HepG2 (cell line): ENCODE measurements around the gene GPATCH4. TPM values are rescaled to one million over a fixed set of nuclear protein-coding genes. Genes with fewer than 3 reads are reported as not detected.

Experiments used
- ATAC-seq: fragments of 200-7000 bp; cut with Tn5 transposase; 3 replicates; pipeline ENCODE4 v1.9.1; 2020; ENCODE audit warnings: mild to moderate bottlenecking, moderate library complexity
- BruUV-seq: library from RNA; stranded (reverse); fragments of 400-500 nt; replicated peaks from 2 replicates; lab custom pipeline; 2021; lab: Mats Ljungman, UMichigan
- CTCF ChIA-PET: fragments of 300-600 bp; formaldehyde crosslinking; extraction: SDS; loops from one replicate; lab custom pipeline; 2021; ENCODE audit warnings: low total read pairs, inconsistent platforms, low intra/inter-chr PET ratio; lab: Yijun Ruan, JAX
- POLR2A ChIA-PET: fragments of 350-600 bp; sonication (Branson Sonifier 250); formaldehyde crosslinking; loops from one replicate; lab custom pipeline; 2020; ENCODE audit warnings: antibody characterized with exemption, inconsistent platforms; lab: Yijun Ruan, JAX
- DNase-seq: peaks from one replicate; pipeline ENCODE4 v3.0.0-alpha.2; 2015; ENCODE audit warnings: low spot score
- FAIRE-seq: peaks from 3 replicates; lab custom pipeline; 2011; peaks lifted over from hg19 to GRCh38; lab: Jason Lieb, UNC
- H2AFZ ChIP-seq: one replicate; pipeline ENCODE4 v1.6.1; 2011; ENCODE audit warnings: low read length, inconsistent platforms
- H3K27ac ChIP-seq: fragments of 300-600 bp; 3 replicates; pipeline ENCODE4 v1.8.0; 2011; ENCODE audit warnings: mixed run types, mild to moderate bottlenecking, mixed read lengths, low read length, inconsistent platforms; ENCODE audit not compliant: insufficient read depth; ENCODE audit errors: extremely low read length
- H3K27me3 ChIP-seq, 2 experiments: fragments of 200-600 bp in 1 of 2; 2 replicates in 1 of 2; 3 replicates in 1 of 2; pipeline versions ENCODE4 v1.6.0 to v1.8.0; 2011; ENCODE audit warnings: low read length in 2 of 2, mild to moderate bottlenecking in 2 of 2, moderate library complexity in 2 of 2, inconsistent platforms in 1 of 2; ENCODE audit not compliant: insufficient read depth in 2 of 2, control insufficient read depth in 1 of 2
- H3K36me3 ChIP-seq, 2 experiments: fragments of 200-600 bp in 1 of 2; replicated peaks in 1 of 2; 2 replicates in 1 of 2; 3 replicates in 1 of 2; pipeline versions ENCODE4 v1.5.1 to v1.8.0; 2011; ENCODE audit warnings: low read length in 2 of 2, inconsistent platforms in 1 of 2; ENCODE audit not compliant: insufficient read depth in 2 of 2, control insufficient read depth in 1 of 2
- H3K4me1 ChIP-seq: 2 replicates; pipeline ENCODE4 v1.5.1; 2012; ENCODE audit warnings: low read length, inconsistent platforms; ENCODE audit not compliant: insufficient read depth
- H3K4me2 ChIP-seq: 2 replicates; pipeline ENCODE4 v1.6.0; 2011; ENCODE audit warnings: low read depth, low read length, inconsistent platforms
- H3K4me3 ChIP-seq, 3 experiments: fragments of 200-600 bp in 1 of 3; sonication (generic), shearing (Covaris generic) in 1 of 3; replicated peaks in 1 of 3; 2 replicates each; pipeline ENCODE4 v1.5.1; 2011 to 2016; ENCODE audit warnings: low read length in 3 of 3, inconsistent platforms in 2 of 3, low read depth in 2 of 3, mild to moderate bottlenecking in 2 of 3, control low read depth in 1 of 3, mixed read lengths in 1 of 3; ENCODE audit not compliant: insufficient read depth in 1 of 3
- H3K79me2 ChIP-seq: one replicate; pipeline ENCODE4 v1.6.1; 2011; ENCODE audit warnings: low read length, inconsistent platforms; ENCODE audit not compliant: insufficient read depth
- H3K9ac ChIP-seq: 2 replicates; pipeline ENCODE4 v1.6.0; 2011; ENCODE audit warnings: mild to moderate bottlenecking, low read depth, low read length, inconsistent platforms; ENCODE audit not compliant: insufficient read depth
- H3K9me3 ChIP-seq: 2 replicates; pipeline ENCODE4 v1.5.1; 2012; ENCODE audit warnings: mild to moderate bottlenecking, low read length
- H4K20me1 ChIP-seq: 2 replicates; pipeline ENCODE4 v1.6.0; 2011; ENCODE audit warnings: inconsistent platforms, mild to moderate bottlenecking, low read length, moderate library complexity; ENCODE audit not compliant: insufficient read depth
- FLYWCH1 ChIP-seq: sonication (generic); formaldehyde crosslinking; IDR thresholded peaks from 2 replicates; pipeline ENCODE4 v1.8.1; 2023; ENCODE audit warnings: mild to moderate bottlenecking, missing genetic modification reagents
- HNF4A ChIP-seq: sonication (generic); formaldehyde crosslinking; IDR thresholded peaks from 2 replicates; pipeline ENCODE4 v1.4.0; 2020; ENCODE audit warnings: missing genetic modification reagents
- NRL ChIP-seq: sonication (generic); formaldehyde crosslinking; IDR thresholded peaks from 2 replicates; pipeline ENCODE4 v1.5.0; 2020; ENCODE audit warnings: missing genetic modification reagents, mild to moderate bottlenecking, moderate library complexity, borderline replicate concordance
- RFX3 ChIP-seq: IDR thresholded peaks from 2 replicates; pipeline ENCODE4 v1.6.1; 2016; ENCODE audit warnings: missing biosample characterization, missing genetic modification reagents
- SETDB1 ChIP-seq: sonication (generic); formaldehyde crosslinking; IDR thresholded peaks from 2 replicates; pipeline ENCODE4 v1.5.1; 2020; ENCODE audit warnings: missing genetic modification reagents, mild to moderate bottlenecking, borderline replicate concordance
- TBX3 ChIP-seq: fragments of 450-650 bp; IDR thresholded peaks from 2 replicates; pipeline ENCODE4 v1.6.1; 2017; ENCODE audit warnings: antibody characterized with exemption, mild to moderate bottlenecking, inconsistent platforms, borderline replicate concordance
- ZMYM3 ChIP-seq: sonication (generic); formaldehyde crosslinking; IDR thresholded peaks from 2 replicates; pipeline ENCODE4 v1.5.1; 2020; ENCODE audit warnings: mild to moderate bottlenecking, missing genetic modification reagents
- ZNF24 ChIP-seq: fragments of 450-650 bp; IDR thresholded peaks from 2 replicates; pipeline ENCODE4 v1.6.1; 2017; ENCODE audit warnings: antibody characterized with exemption, mild to moderate bottlenecking
- ZNF362 ChIP-seq: sonication (generic); formaldehyde crosslinking; IDR thresholded peaks from 2 replicates; pipeline ENCODE4 v1.4.0; 2020; ENCODE audit warnings: missing genetic modification reagents, mild to moderate bottlenecking, borderline replicate concordance
- ZNF614 ChIP-seq: IDR thresholded peaks from 2 replicates; pipeline ENCODE4 v1.6.1; 2018; ENCODE audit warnings: missing biosample characterization, missing genetic modification reagents, inconsistent platforms, borderline replicate concordance
- ZNF615 ChIP-seq: sonication (generic); formaldehyde crosslinking; IDR thresholded peaks from 2 replicates; pipeline ENCODE4 v1.5.0; 2020; ENCODE audit warnings: mild to moderate bottlenecking, missing genetic modification reagents, borderline replicate concordance
- ZNF770 ChIP-seq: sonication (generic); formaldehyde crosslinking; IDR thresholded peaks from 2 replicates; pipeline ENCODE4 v1.5.0; 2020; ENCODE audit warnings: mild to moderate bottlenecking, missing genetic modification reagents
- ZNF782 ChIP-seq: sonication (generic); formaldehyde crosslinking; IDR thresholded peaks from 2 replicates; pipeline ENCODE4 v1.4.0; 2020; ENCODE audit warnings: missing genetic modification reagents, mild to moderate bottlenecking, borderline replicate concordance
- ZNF784 ChIP-seq: sonication (generic); formaldehyde crosslinking; IDR thresholded peaks from 2 replicates; pipeline ENCODE4 v1.5.1; 2020; ENCODE audit warnings: missing genetic modification reagents, mild to moderate bottlenecking, borderline replicate concordance
- ZNF790 ChIP-seq: sonication (generic); formaldehyde crosslinking; IDR thresholded peaks from 2 replicates; pipeline ENCODE4 v1.8.0; 2022; ENCODE audit warnings: missing genetic modification reagents, mild to moderate bottlenecking, borderline replicate concordance
- WGBS: methylation state at CpG from one replicate; pipeline ENCODE4 v1.1.6; 2017; ENCODE audit warnings: low lambda C conversion rate; 5-methylcytosine and 5-hydroxymethylcytosine counted together
- in situ Hi-C: cut with HindIII; loops from 2 replicates; pipeline ENCODE4 v1.10.0; 2017; ENCODE audit warnings: low pct_unique_long_range_greater_than_20kb; ENCODE audit not compliant: extremely low pct_ligation_motif_present
- intact Hi-C: fragments of 100-400 bp; cut with micrococcal nuclease; formaldehyde crosslinking; loops from one replicate; pipeline ENCODE4 v1.10.0; 2022; ENCODE audit not compliant: unreplicated experiment
- polyA plus RNA-seq, 8 experiments: library from polyadenylated mRNA; depleted of rRNA in 3 of 8; stranded (reverse) in 7 of 8; unstranded in 1 of 8; fragments of >200 nt; fragmentation: Illumina TruSeq in 4 of 8; extraction: Trizol in 4 of 8; gene quantifications; 2 replicates each; pipeline versions ENCODE4 v1.2.1 to v1.2.3, GENCODE V29; 2011 to 2016; ENCODE audit warnings: low read depth in 4 of 8, missing spikeins in 1 of 8, mixed read lengths in 1 of 8; ENCODE audit not compliant: insufficient read depth in 1 of 8
- total RNA-seq, 5 experiments: library from RNA; depleted of rRNA; stranded (reverse); fragments of >200 nt; fragmentation: Illumina TruSeq; extraction: Trizol; gene quantifications; 2 replicates each; pipeline ENCODE4 v1.2.3, GENCODE V29; 2016; ENCODE audit warnings: low read depth in 1 of 5
- TF ChIP-seq, protein P1 (sequence below): sonication (generic); formaldehyde crosslinking; IDR thresholded peaks from 2 replicates; pipeline ENCODE4 v1.8.0; 2022; ENCODE audit warnings: missing genetic modification reagents, mild to moderate bottlenecking, moderate library complexity, borderline replicate concordance
- TF ChIP-seq, protein P2 (sequence below): sonication (generic); formaldehyde crosslinking; IDR thresholded peaks from 2 replicates; pipeline ENCODE4 v1.4.0; 2020; ENCODE audit warnings: mild to moderate bottlenecking, missing genetic modification reagents

GPATCH4 gene
- total and polyA plus RNA-seq, 2 of the 13 experiments (the other 11 are each of a cell fraction or from before 2014, with no cell fraction given) = 19.2 to 37.9 TPM

DNA sequence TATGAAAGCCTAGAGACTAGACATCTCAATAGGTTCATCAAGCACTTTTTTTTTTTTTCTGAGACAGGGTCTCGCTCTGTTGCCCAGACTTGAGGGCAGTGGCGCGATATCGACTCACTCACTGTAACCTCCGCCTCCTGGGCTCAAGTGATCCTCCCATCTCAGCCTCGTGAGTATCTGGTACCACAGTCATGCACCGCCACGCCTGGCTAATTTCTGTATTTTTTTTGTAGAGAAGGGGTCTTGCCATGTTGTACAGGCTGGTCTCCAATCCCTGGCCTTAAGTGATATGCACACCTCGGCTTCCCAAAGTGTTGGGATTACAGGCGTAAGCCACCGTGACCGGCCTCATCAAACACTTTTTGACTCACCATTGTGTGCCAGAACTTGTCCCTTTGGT lies 613 bp upstream of the GPATCH4 start:
- 68% methylated on average over 12 of the region's 12 CpGs for WGBS
- peak overlapping the region; percentile 99 for H2AFZ ChIP-seq
- peak overlapping the region; percentile 80 for H3K27ac ChIP-seq
- peaks cover 19% of the 10 kb centered on the region for H3K79me2 ChIP-seq
- TSS peak; percentile 50 for BruUV-seq
- intact Hi-C loops (no loop called here), in situ Hi-C loops (no loop called here)
- DNase-seq (no peak), FAIRE-seq (no peak), ATAC-seq (peak; percentile 12; the same call in 1 of the 3 replicates)
- no peaks in the 10 kb centered on the region for H3K9me3 ChIP-seq
- peaks cover 27% of the 10 kb centered on the region for H3K4me1 ChIP-seq
- peak overlapping the region; percentile 92 for H3K4me2 ChIP-seq
- H3K4me3 ChIP-seq = peak overlapping the region; percentile 84 to 94 (median 85)
- POLR2A ChIA-PET = interaction anchor here (1.0 to 2.2 kb wide), 3 partner anchors 10 to 144 kb away, joined by 6 to 36 read pairs (median 6); partner anchors contain the start of genes MEF2D and NAXE
- peaks cover 6 to 17% of the 10 kb centered on the region in 2 experiments; a peak in 4 of 5 replicates for H3K36me3 ChIP-seq
- H4K20me1 ChIP-seq = no peaks in the 10 kb centered on the region
- peak overlapping the region; percentile 86 for H3K9ac ChIP-seq
- CTCF ChIA-PET = no interaction called here
- H3K27me3 ChIP-seq = no peaks in the 10 kb centered on the region
- TF ChIP-seq NRL (CRISPR knock-in tag) (no peak), ZMYM3 (peak; percentile 73), ZNF790 (CRISPR knock-in tag) (no peak), TBX3 (no peak), HNF4A (CRISPR knock-in tag) (no peak), ZNF782 (CRISPR knock-in tag) (no peak), ZNF770 (CRISPR knock-in tag) (peak; percentile 27; the same call in 1 of the 2 replicates), ZNF362 (no peak), RFX3 (CRISPR knock-in tag) (no peak), ZNF784 (CRISPR knock-in tag) (no peak), ZNF24 (no peak), ZNF614 (CRISPR knock-in tag) (no peak), SETDB1 (no peak), FLYWCH1 (no peak), ZNF615 (CRISPR knock-in tag) (no peak)
- TF ChIP-seq, protein P1, sequence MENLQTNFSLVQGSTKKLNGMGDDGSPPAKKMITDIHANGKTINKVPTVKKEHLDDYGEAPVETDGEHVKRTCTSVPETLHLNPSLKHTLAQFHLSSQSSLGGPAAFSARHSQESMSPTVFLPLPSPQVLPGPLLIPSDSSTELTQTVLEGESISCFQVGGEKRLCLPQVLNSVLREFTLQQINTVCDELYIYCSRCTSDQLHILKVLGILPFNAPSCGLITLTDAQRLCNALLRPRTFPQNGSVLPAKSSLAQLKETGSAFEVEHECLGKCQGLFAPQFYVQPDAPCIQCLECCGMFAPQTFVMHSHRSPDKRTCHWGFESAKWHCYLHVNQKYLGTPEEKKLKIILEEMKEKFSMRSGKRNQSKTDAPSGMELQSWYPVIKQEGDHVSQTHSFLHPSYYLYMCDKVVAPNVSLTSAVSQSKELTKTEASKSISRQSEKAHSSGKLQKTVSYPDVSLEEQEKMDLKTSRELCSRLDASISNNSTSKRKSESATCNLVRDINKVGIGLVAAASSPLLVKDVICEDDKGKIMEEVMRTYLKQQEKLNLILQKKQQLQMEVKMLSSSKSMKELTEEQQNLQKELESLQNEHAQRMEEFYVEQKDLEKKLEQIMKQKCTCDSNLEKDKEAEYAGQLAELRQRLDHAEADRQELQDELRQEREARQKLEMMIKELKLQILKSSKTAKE (CRISPR knock-in tag) = no peak
- TF ChIP-seq, protein P2, sequence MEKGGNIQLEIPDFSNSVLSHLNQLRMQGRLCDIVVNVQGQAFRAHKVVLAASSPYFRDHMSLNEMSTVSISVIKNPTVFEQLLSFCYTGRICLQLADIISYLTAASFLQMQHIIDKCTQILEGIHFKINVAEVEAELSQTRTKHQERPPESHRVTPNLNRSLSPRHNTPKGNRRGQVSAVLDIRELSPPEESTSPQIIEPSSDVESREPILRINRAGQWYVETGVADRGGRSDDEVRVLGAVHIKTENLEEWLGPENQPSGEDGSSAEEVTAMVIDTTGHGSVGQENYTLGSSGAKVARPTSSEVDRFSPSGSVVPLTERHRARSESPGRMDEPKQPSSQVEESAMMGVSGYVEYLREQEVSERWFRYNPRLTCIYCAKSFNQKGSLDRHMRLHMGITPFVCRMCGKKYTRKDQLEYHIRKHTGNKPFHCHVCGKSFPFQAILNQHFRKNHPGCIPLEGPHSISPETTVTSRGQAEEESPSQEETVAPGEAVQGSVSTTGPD (CRISPR knock-in tag) = no peak
